Kidney epithelial cell (primary cell): ENCODE measurements around the gene TTLL7. TPM values are rescaled to one million over a fixed set of nuclear protein-coding genes. Genes with fewer than 3 reads are reported as not detected.
"Not testable (repeated sequence)": the region's sequence is repeated elsewhere in the genome, so short reads cannot be mapped to it uniquely, and the experiment has no call there.

Source experiments
- DNase-seq: peaks from one replicate; pipeline ENCODE4 v3.0.0-alpha.2; 2010; ENCODE audit warnings: low read depth
- H3K27me3 ChIP-seq: 2 replicates; pipeline ENCODE4 v1.6.0; 2011; ENCODE audit warnings: low read length; ENCODE audit not compliant: control insufficient read depth, insufficient read depth
- H3K36me3 ChIP-seq: 2 replicates; pipeline ENCODE4 v1.5.1; 2011; ENCODE audit warnings: low read length; ENCODE audit not compliant: control insufficient read depth, insufficient read depth
- H3K4me3 ChIP-seq: 2 replicates; pipeline ENCODE4 v1.5.1; 2011; ENCODE audit warnings: low read depth, mild to moderate bottlenecking, control low read depth, low read length
- CTCF ChIP-seq: IDR thresholded peaks from 2 replicates; pipeline ENCODE4 v1.5.1; 2011; ENCODE audit warnings: mild to moderate bottlenecking, moderate library complexity, low read length, control low read depth, inconsistent platforms; ENCODE audit not compliant: insufficient read depth, poor library complexity, severe bottlenecking
- total RNA-seq: library from RNA; depleted of rRNA; stranded (reverse); fragments of >200 nt; gene quantifications from 2 replicates; pipeline ENCODE4 v1.2.3, GENCODE V29; 2015

TTLL7 gene
- total RNA-seq, 1 donor from 2014 or later: 4.4 TPM

DNA sequence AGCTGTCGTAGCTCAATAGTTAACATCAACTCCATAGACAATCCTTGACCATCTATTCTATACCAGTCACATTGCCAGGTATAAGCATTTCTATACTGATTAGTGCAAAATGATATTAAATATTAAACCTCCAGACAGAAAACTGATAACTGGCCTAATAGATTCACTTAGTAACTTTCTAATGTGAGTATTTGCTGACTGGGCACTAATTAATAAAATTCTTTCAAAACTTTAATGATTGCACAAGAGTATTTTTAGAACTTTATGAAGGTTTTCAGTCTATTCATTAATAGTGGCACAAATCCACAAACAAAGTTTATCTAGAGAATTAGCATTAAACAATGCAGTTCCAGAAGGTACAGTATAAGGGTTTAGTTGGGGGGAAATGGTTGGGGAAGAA lies 79.1 kb downstream of the TTLL7 start:
- DNase-seq: no peak
- Histone ChIP-seq H3K36me3 (no peaks in the 10 kb centered on the region), H3K4me3 (no peak overlapping the region), H3K27me3 (no peaks in the 10 kb centered on the region)
- TF ChIP-seq CTCF: no peak

GRCh38 chr1:83918688-83919285 lies 80.1 kb downstream of the TTLL7 start:
- DNase-seq: no peak
- TF ChIP-seq CTCF: no peak
- H3K27me3 ChIP-seq: no peaks in the 10 kb centered on the region
- no peak overlapping the region for H3K4me3 ChIP-seq
- no peaks in the 10 kb centered on the region for H3K36me3 ChIP-seq

GRCh38 chr1:83917959-83918358 lies 81.0 kb downstream of the TTLL7 start:
- Histone ChIP-seq H3K36me3 (no peaks in the 10 kb centered on the region), H3K4me3 (no peak overlapping the region), H3K27me3 (no peaks in the 10 kb centered on the region)
- no peak for DNase-seq
- TF ChIP-seq CTCF: no peak

DNA sequence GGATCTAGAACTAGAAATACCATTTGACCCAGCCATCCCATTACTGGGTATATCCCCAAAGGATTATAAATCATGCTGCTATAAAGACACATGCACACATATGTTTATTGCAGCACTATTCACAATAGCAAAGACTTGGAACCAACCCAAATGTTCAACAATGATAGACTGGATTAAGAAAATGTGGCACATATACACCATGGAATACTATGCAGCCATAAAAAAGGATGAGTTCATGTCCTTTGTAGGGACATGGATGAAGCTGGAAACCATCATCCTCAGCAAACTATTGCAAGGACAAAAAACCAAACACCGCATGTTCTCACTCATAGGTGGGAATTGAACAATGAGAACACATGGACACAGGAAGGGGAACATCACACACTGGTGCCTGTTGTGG lies 82.8 kb downstream of the TTLL7 start:
- DNase-seq, H3K36me3 ChIP-seq, H3K4me3 ChIP-seq, H3K27me3 ChIP-seq: not testable (repeated sequence)

DNA sequence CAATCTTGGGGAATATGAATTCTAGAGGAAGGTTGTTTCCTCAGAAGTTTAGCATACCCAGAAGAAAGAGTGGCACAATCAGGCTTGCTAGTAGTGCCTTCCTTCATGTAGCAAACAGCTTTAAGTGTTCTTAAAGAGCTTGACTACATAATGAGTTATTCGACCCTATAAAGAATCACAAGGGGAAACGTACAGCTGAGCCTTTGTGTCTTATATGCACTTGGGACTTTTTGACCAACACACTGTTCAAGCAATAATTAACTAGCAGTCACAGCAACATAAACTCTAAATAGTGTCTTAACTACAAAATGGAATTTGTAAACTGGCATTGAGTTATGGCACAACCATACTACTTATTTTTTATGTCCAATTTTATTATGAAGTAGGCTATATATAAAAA lies 86.1 kb downstream of the TTLL7 start:
- no peaks in the 10 kb centered on the region for H3K27me3 ChIP-seq
- no peaks in the 10 kb centered on the region for H3K36me3 ChIP-seq
- H3K4me3 ChIP-seq: no peak overlapping the region
- no peak for TF ChIP-seq CTCF
- no peak for DNase-seq

DNA sequence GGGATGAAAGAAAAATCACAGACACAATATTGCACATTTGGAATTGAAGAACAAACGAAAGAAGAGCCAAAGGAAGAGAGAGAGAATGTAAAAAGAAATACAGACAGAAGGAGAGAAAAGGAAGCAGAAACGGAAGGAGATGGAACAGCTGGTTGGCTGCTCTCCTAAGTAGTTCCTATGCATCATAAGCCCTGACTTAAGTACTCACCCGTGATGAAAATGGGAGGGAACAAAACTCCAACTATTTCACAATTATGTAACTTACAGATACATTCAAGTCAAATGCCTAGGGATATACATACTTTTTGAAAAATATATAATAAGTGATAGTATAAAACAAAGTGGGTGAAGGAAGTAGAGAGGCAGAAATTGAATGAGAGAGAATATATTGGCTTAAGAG lies 88.5 kb downstream of the TTLL7 start:
- Histone ChIP-seq H3K4me3 (no peak overlapping the region), H3K27me3 (no peaks in the 10 kb centered on the region), H3K36me3 (no peaks in the 10 kb centered on the region)
- DNase-seq: no peak
- no peak for TF ChIP-seq CTCF
